Esophagus squamous epithelium (tissue), 5 donors: ENCODE measurements around the gene BACH2. TPM values are rescaled to one million over a fixed set of nuclear protein-coding genes. Genes with fewer than 3 reads are reported as not detected.

Experiments
- DNase-seq: peaks from one replicate; lab custom pipeline; 2025; lab: John Stamatoyannopoulos, UW
- H3K27ac ChIP-seq, 4 donors: fragments of 200-600 bp; sonication (generic); one replicate each; pipeline ENCODE4 v1.5.1; 2016 to 2019; ENCODE audit warnings: mild to moderate bottlenecking in 1 of 4
- H3K27me3 ChIP-seq, 4 donors: fragments of 200-600 bp; sonication (generic); 1 replicate in 3 of 4; 2 replicates in 1 of 4; pipeline versions ENCODE4 v1.5.1 to v1.6.0; 2017 to 2021; ENCODE audit warnings: antibody characterized with exemption in 1 of 4
- H3K36me3 ChIP-seq, 3 donors: fragments of 200-600 bp; sonication (generic); one replicate each; pipeline ENCODE4 v1.5.1; 2016 to 2019
- H3K4me1 ChIP-seq, 3 donors: fragments of 200-600 bp; sonication (generic); one replicate each; pipeline ENCODE4 v1.5.1; 2017 to 2019
- H3K4me3 ChIP-seq, 4 donors: fragments of 200-600 bp; sonication (generic); 1 replicate in 3 of 4; 2 replicates in 1 of 4; pipeline ENCODE4 v1.5.1; 2016 to 2019; ENCODE audit warnings: mild to moderate bottlenecking in 2 of 4, moderate library complexity in 1 of 4
- H3K9me3 ChIP-seq, 3 donors: fragments of 200-600 bp; sonication (generic); one replicate each; pipeline ENCODE4 v1.5.1; 2016 to 2019
- POLR2A ChIP-seq, 4 donors: fragments of 450-650 bp; IDR thresholded peaks; one replicate each; pipeline ENCODE4 v1.6.1; 2017; ENCODE audit warnings: antibody characterized with exemption in 4 of 4, mild to moderate bottlenecking in 4 of 4, moderate library complexity in 3 of 4
- WGBS, 2 donors: methylation state at CpG; one replicate each; pipeline ENCODE4 v1.1.5; 2018; 5-methylcytosine and 5-hydroxymethylcytosine counted together
- intact Hi-C: fragments of 100-400 bp; cut with DNase I; formaldehyde crosslinking; loops from one replicate; pipeline ENCODE4 v1.15.0; 2022
- total RNA-seq, 4 donors: library from RNA; depleted of rRNA; stranded (reverse); fragments of >200 nt; gene quantifications; one replicate each; pipeline ENCODE4 v1.1.0, GENCODE V29; 2016
- TF ChIP-seq, protein P1 (sequence below), 6 experiments: fragments of 450-650 bp in 4 of 6; fragments of 200-600 bp in 2 of 6; sonication (generic) in 2 of 6; IDR thresholded peaks; one replicate each; pipeline ENCODE4 v1.5.1; 2016 to 2019; ENCODE audit warnings: antibody characterized with exemption in 6 of 6, mild to moderate bottlenecking in 4 of 6, moderate library complexity in 4 of 6
- donor health status: DM: yes; HTN: yes; CAD: no.

The BACH2 gene
- total RNA-seq, 4 donors from 2014 or later, result 0.22 to 6.1 (median 0.66) TPM

DNA sequence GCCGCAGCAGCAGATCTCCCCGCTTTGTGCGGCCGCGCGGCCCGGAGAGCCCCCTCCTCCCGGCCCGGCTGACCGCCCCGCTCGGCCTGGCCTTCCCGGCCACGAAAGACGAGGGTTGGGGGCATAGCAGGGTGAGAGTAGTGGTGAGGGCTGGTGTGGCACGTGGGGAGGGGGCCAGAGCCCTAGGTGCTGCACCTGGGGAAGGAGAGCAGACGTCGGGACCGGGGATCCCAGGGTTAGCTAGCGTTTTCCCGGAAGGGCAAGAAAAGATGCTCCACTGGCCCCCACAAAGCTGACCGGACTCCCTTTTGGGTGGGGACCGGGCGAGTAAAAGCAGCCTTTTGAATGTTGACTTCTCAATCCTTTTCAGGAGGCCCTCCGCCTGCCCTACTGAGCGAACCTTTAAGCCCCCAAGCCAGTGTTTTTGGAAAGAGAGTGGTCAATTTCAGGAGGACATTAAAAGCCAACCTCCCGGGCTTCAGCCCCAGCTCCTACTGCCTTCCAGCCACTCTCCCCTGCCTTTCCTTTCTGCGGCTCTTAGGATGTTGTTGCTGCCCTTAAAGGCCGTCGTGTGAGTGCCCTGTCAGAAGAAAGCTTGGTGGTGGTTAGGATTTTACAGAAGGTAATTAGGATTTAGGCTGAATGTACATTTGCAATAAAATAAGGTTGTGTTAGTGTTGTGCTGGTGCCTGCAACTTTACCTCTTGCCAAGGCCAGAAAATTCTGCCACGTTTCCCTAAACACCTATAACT, 648 bp upstream of the BACH2 start:
- H3K4me1 ChIP-seq, result peaks cover 6 to 26% (median 10%) of the 10 kb centered on the region in 3 donors
- DNase-seq, result no peak
- 42 to 75% methylated on average over 8 to 12 of the region's 31 CpGs for WGBS, 2 donors
- H3K27ac ChIP-seq, result peak overlapping the region; percentile 84 to 93 (median 88)
- no peaks in the 10 kb centered on the region for H3K9me3 ChIP-seq
- H3K27me3 ChIP-seq, result peaks cover 0 to 33% (median 0%) of the 10 kb centered on the region in 4 donors
- TF ChIP-seq POLR2A (IDR thresholded peaks at IDR 0.05), result no peak
- TF ChIP-seq, protein P1, sequence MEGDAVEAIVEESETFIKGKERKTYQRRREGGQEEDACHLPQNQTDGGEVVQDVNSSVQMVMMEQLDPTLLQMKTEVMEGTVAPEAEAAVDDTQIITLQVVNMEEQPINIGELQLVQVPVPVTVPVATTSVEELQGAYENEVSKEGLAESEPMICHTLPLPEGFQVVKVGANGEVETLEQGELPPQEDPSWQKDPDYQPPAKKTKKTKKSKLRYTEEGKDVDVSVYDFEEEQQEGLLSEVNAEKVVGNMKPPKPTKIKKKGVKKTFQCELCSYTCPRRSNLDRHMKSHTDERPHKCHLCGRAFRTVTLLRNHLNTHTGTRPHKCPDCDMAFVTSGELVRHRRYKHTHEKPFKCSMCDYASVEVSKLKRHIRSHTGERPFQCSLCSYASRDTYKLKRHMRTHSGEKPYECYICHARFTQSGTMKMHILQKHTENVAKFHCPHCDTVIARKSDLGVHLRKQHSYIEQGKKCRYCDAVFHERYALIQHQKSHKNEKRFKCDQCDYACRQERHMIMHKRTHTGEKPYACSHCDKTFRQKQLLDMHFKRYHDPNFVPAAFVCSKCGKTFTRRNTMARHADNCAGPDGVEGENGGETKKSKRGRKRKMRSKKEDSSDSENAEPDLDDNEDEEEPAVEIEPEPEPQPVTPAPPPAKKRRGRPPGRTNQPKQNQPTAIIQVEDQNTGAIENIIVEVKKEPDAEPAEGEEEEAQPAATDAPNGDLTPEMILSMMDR (IDR thresholded peaks at IDR 0.05), result no peak
- H3K36me3 ChIP-seq, result no peaks in the 10 kb centered on the region
- intact Hi-C loops, result loop anchor here (10.0 kb wide), 3 partner anchors 88 to 202 kb away; no protein-coding TSS in a partner anchor
- peak overlapping the region; percentile 67 to 92 (median 78) for H3K4me3 ChIP-seq

GRCh38 chr6:90295854-90296340, 746 bp downstream of the BACH2 start:
- DNase-seq, result peak; percentile 6
- peak overlapping the region; percentile 84 to 93 (median 88) for H3K27ac ChIP-seq
- TF ChIP-seq, protein P1 (IDR thresholded peaks at IDR 0.05), result peak in 4 of 6 experiments; percentile 12 to 34 (median 20)
- peak in 2 of 4 donors; percentile 47 to 53 for TF ChIP-seq POLR2A (IDR thresholded peaks at IDR 0.05)
- intact Hi-C loops, result loop anchor here (10.0 kb wide), 3 partner anchors 89 to 201 kb away; no protein-coding TSS in a partner anchor
- no peaks in the 10 kb centered on the region for H3K9me3 ChIP-seq
- no peaks in the 10 kb centered on the region for H3K36me3 ChIP-seq
- H3K4me3 ChIP-seq, result peak overlapping the region; percentile 67 to 92 (median 78)
- H3K27me3 ChIP-seq, result peaks cover 0 to 33% (median 0%) of the 10 kb centered on the region in 4 donors
- 0% methylated on average over 2 of the region's 57 CpGs; no CpG with 5 or more reads in 1 of the 2 donors for WGBS, 2 donors
- H3K4me1 ChIP-seq, result peaks cover 6 to 26% (median 10%) of the 10 kb centered on the region in 3 donors

DNA sequence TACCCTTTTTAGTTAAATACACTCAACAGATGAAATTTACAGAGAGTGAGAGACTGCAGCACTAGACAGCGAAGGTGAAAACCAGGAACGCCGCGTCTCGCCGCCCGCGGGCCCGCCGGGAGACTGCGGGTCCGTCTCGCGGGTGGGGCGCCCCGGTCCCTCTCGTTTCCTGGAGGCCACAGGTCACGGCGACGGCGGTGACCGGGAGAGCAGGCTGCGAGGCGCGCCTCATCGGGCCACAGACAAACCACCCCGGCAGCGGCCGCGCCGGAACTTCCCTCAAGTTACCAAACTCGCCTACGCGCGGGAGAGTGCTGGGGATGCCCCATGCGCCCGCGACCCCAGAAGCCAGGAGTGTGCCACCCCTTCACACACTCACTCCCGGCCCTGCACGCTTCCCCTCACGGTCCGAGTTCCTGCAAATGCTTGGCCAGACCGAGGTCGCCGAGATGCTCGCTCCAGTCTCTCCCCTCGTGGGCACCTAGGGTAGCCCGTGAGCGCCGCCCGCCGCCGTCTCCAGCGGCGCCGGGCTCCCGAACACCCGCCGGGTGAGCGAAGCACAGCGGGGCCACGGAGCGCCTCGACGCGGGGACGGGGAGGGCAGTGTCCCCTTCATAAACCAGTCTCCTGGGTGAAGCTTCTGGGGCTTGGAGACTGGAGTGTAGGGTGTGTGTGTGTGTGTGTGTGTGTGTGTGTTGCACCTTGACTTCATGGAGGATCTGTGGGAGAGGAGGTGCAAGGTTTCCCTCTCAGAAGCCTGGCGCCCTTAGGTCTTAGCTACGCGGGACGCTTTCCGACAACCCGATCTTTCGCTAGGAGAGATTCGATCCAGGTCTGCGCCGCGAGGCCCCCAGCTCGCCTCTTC, 1.4 kb downstream of the BACH2 start:
- H3K9me3 ChIP-seq, result no peaks in the 10 kb centered on the region
- DNase-seq, result no peak
- H3K27ac ChIP-seq, result peak overlapping the region; percentile 84 to 93 (median 88)
- WGBS, 2 donors, result 2 to 3% methylated on average over 20 to 21 of the region's 79 CpGs
- H3K36me3 ChIP-seq, result no peaks in the 10 kb centered on the region
- intact Hi-C loops, result loop anchor here (10.0 kb wide), 3 partner anchors 90 to 200 kb away; no protein-coding TSS in a partner anchor
- peaks cover 0 to 30% (median 0%) of the 10 kb centered on the region in 4 donors for H3K27me3 ChIP-seq
- H3K4me1 ChIP-seq, result peaks cover 6 to 26% (median 10%) of the 10 kb centered on the region in 3 donors
- peak overlapping the region; percentile 67 to 92 (median 78) for H3K4me3 ChIP-seq
- TF ChIP-seq, protein P1 (IDR thresholded peaks at IDR 0.05), result peak in 3 of 6 experiments; percentile 24 to 29 (median 27)
- no peak for TF ChIP-seq POLR2A (IDR thresholded peaks at IDR 0.05)

DNA sequence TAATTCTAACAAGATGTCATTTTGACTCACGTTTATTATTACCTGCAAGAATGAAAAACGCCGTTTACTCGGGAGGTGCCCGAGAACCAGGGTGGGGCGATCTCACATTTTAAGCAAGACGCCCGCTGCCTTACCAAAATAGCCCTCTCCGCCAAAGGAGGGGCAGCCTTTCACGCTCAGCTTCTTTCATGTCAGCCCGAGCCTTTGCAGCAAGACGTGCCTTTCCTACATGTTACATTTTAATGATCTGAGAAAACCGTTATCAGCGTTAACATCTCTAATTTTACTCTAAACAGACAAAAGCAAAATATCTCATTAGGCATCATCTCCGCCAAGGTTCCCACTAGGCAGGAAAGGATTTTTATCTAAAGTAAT, 2.0 kb downstream of the BACH2 start:
- TF ChIP-seq POLR2A (IDR thresholded peaks at IDR 0.05), result no peak
- Histone ChIP-seq H3K4me1 (peaks cover 6 to 26% (median 10%) of the 10 kb centered on the region in 3 donors), H3K9me3 (no peaks in the 10 kb centered on the region), H3K36me3 (no peaks in the 10 kb centered on the region), H3K27ac (peak overlapping the region in 3 of 4 donors; percentile 84 to 93 (median 91)), H3K4me3 (peak overlapping the region; percentile 67 to 92 (median 78)), H3K27me3 (peaks cover 0 to 27% (median 0%) of the 10 kb centered on the region in 4 donors)
- 22 to 30% methylated on average over 11 to 15 of the region's 15 CpGs for WGBS, 2 donors
- no peak for DNase-seq
- intact Hi-C loops, result loop anchor here (10.0 kb wide), 3 partner anchors 90 to 200 kb away; no protein-coding TSS in a partner anchor

DNA sequence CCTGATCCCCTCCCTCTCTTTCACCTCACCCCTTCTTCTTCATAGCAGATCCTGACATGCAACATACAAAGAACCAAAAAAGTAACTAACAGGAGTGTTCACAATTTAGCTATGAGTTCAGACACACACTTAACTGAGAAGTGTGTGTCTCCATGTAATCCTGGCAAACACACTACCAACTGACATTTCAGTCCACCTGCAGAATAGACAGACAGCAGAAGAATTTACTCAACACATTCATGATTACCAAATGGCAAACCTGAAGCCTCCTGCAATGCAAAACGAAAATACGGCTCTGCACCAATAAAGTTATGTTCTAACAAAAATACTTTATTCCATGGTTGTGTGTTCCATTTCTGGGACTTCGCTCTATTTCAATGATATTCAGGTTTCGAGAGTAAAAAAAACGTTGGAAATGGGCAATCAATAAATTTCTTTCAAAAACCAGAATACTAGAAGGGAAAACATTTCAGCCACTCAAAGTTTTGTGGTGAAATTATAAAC, 2.6 kb downstream of the BACH2 start:
- H3K36me3 ChIP-seq, result no peaks in the 10 kb centered on the region
- TF ChIP-seq POLR2A (IDR thresholded peaks at IDR 0.05), result no peak
- TF ChIP-seq, protein P1 (IDR thresholded peaks at IDR 0.05), result no peak
- H3K4me3 ChIP-seq, result peak overlapping the region in 1 of 4 donors; percentile 67
- 82 to 85% methylated on average over 5 of the region's 5 CpGs for WGBS, 2 donors
- H3K4me1 ChIP-seq, result peaks cover 6 to 26% (median 10%) of the 10 kb centered on the region in 3 donors
- no peaks in the 10 kb centered on the region for H3K9me3 ChIP-seq
- DNase-seq, result no peak
- H3K27me3 ChIP-seq, result peaks cover 0 to 27% (median 0%) of the 10 kb centered on the region in 4 donors
- intact Hi-C loops, result loop anchor here (10.0 kb wide), 3 partner anchors 91 to 199 kb away; no protein-coding TSS in a partner anchor
- no peak overlapping the region for H3K27ac ChIP-seq
